HEK293 (cell line): ENCODE measurements around the gene MYH7B.

Experiments
- CTCF ChIA-PET: fragments of 350-600 bp; formaldehyde crosslinking; extraction: SDS; loops from one replicate; lab custom pipeline; 2021; ENCODE audit warnings: antibody characterized with exemption; lab: Yijun Ruan, JAX
- POLR2A ChIA-PET: fragments of 300-600 bp; formaldehyde crosslinking; extraction: SDS; loops from one replicate; lab custom pipeline; 2020; ENCODE audit warnings: antibody characterized with exemption, inconsistent platforms; lab: Yijun Ruan, JAX
- H3K27ac ChIP-seq: fragments of 200-500 bp; sonication (Bioruptor generic); 2 replicates; pipeline ENCODE4 v1.5.1; 2014; ENCODE audit warnings: low read depth, low read length, control low read depth, inconsistent platforms; ENCODE audit errors: extremely low read depth
- H3K36me3 ChIP-seq, 2 experiments: fragments of 200-500 bp in 1 of 2; sonication (Bioruptor generic) in 1 of 2; 1 replicate in 1 of 2; 2 replicates in 1 of 2; pipeline ENCODE4 v1.5.1; 2014 to 2017; ENCODE audit warnings: inconsistent platforms in 2 of 2, low read length in 2 of 2; ENCODE audit not compliant: control insufficient read depth in 2 of 2, insufficient read depth in 1 of 2
- H3K4me1 ChIP-seq: fragments of 200-500 bp; sonication (Bioruptor generic); 2 replicates; pipeline ENCODE4 v1.5.1; 2014; ENCODE audit warnings: mild to moderate bottlenecking, low read length, inconsistent platforms; ENCODE audit not compliant: control insufficient read depth, insufficient read depth
- H3K4me3 ChIP-seq: 2 replicates; pipeline ENCODE4 v1.5.1; 2011; ENCODE audit warnings: low read depth, mild to moderate bottlenecking, control low read depth, low read length, moderate library complexity
- H3K9me3 ChIP-seq: fragments of 200-500 bp; sonication (Bioruptor generic); 2 replicates; pipeline ENCODE4 v1.5.1; 2014; ENCODE audit warnings: low read depth, low read length, inconsistent platforms; ENCODE audit not compliant: control insufficient read depth, insufficient read depth
- BCL11A ChIP-seq: fragments of 450-650 bp; formaldehyde crosslinking; IDR thresholded peaks from 2 replicates; pipeline ENCODE4 v1.5.1; 2016; ENCODE audit warnings: low read depth, missing biosample characterization, missing genetic modification characterization
- GLIS2 ChIP-seq: fragments of 450-650 bp; formaldehyde crosslinking; IDR thresholded peaks from 2 replicates; pipeline ENCODE4 v1.5.1; 2016; ENCODE audit warnings: missing biosample characterization, missing genetic modification characterization
- MEIS1 ChIP-seq: sonication (generic); formaldehyde crosslinking; IDR thresholded peaks from 2 replicates; pipeline ENCODE4 v1.8.1; 2022; ENCODE audit warnings: missing genetic modification reagents, mild to moderate bottlenecking, borderline replicate concordance
- SCRT2 ChIP-seq: fragments of 450-650 bp; formaldehyde crosslinking; IDR thresholded peaks from 2 replicates; pipeline ENCODE4 v1.5.1; 2016; ENCODE audit warnings: missing biosample characterization, missing genetic modification characterization
- ZFHX2 ChIP-seq: fragments of 450-650 bp; formaldehyde crosslinking; conservative IDR thresholded peaks from 2 replicates; pipeline ENCODE4 v1.5.1; 2016; ENCODE audit warnings: missing biosample characterization, missing genetic modification characterization
- ZNF202 ChIP-seq: fragments of 450-650 bp; formaldehyde crosslinking; IDR thresholded peaks from 2 replicates; pipeline ENCODE4 v1.5.1; 2016; ENCODE audit warnings: missing biosample characterization, missing genetic modification characterization, borderline replicate concordance
- ZNF23 ChIP-seq: fragments of 450-650 bp; formaldehyde crosslinking; IDR thresholded peaks from 2 replicates; pipeline ENCODE4 v1.5.1; 2016; ENCODE audit warnings: missing biosample characterization, missing genetic modification characterization, borderline replicate concordance
- ZNF777 ChIP-seq: fragments of 450-650 bp; formaldehyde crosslinking; IDR thresholded peaks from 2 replicates; pipeline ENCODE4 v1.5.1; 2017; ENCODE audit warnings: missing biosample characterization, missing genetic modification characterization, borderline replicate concordance
- ZNF792 ChIP-seq: fragments of 450-650 bp; formaldehyde crosslinking; IDR thresholded peaks from 2 replicates; pipeline ENCODE4 v1.5.1; 2016; ENCODE audit warnings: missing biosample characterization, missing genetic modification characterization
- ZNF843 ChIP-seq: fragments of 450-650 bp; formaldehyde crosslinking; IDR thresholded peaks from 2 replicates; pipeline ENCODE4 v1.5.1; 2016; ENCODE audit warnings: missing biosample characterization, missing genetic modification characterization
- TF ChIP-seq, protein P1 (sequence below): fragments of 450-650 bp; formaldehyde crosslinking; IDR thresholded peaks from 2 replicates; pipeline ENCODE4 v1.5.1; 2017; ENCODE audit warnings: missing biosample characterization, mild to moderate bottlenecking, missing genetic modification characterization, moderate library complexity
- TF ChIP-seq, protein P2 (sequence below): fragments of 450-650 bp; formaldehyde crosslinking; IDR thresholded peaks from 2 replicates; pipeline ENCODE4 v1.5.1; 2017; ENCODE audit warnings: missing biosample characterization, missing genetic modification characterization
- TF ChIP-seq, protein P3 (sequence below): fragments of 450-650 bp; formaldehyde crosslinking; IDR thresholded peaks from 2 replicates; pipeline ENCODE4 v1.5.1; 2016; ENCODE audit warnings: missing biosample characterization, missing genetic modification characterization, borderline replicate concordance
- TF ChIP-seq, protein P4 (sequence below): fragments of 450-650 bp; formaldehyde crosslinking; IDR thresholded peaks from 2 replicates; pipeline ENCODE4 v1.5.1; 2016; ENCODE audit warnings: missing biosample characterization, missing genetic modification characterization
- TF ChIP-seq, protein P5 (sequence below): fragments of 450-650 bp; formaldehyde crosslinking; IDR thresholded peaks from 2 replicates; pipeline ENCODE4 v1.5.1; 2016; ENCODE audit warnings: missing biosample characterization, missing genetic modification characterization

MYH7B gene

DNA sequence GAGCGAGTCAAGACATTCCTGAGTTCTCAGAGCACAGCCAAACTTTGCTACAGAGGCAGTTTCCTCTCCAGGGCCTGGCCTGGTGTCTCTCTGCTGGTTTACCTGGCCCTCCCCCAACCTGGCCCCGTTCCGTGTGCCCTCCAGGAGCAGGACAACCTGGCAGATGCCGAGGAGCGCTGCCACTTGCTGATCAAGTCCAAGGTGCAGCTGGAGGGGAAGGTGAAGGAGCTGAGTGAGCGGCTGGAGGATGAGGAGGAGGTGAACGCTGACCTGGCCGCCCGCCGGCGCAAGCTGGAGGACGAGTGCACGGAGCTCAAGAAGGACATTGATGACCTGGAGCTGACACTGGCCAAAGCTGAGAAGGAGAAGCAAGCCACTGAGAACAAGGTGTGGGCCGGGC, 39.5 kb downstream of the MYH7B start (continued):
- TF ChIP-seq, protein P1, sequence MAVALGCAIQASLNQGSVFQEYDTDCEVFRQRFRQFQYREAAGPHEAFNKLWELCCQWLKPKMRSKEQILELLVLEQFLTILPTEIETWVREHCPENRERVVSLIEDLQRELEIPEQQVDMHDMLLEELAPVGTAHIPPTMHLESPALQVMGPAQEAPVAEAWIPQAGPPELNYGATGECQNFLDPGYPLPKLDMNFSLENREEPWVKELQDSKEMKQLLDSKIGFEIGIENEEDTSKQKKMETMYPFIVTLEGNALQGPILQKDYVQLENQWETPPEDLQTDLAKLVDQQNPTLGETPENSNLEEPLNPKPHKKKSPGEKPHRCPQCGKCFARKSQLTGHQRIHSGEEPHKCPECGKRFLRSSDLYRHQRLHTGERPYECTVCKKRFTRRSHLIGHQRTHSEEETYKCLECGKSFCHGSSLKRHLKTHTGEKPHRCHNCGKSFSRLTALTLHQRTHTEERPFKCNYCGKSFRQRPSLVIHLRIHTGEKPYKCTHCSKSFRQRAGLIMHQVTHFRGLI (tag by site-specific recombination) = no peak
- no peak for TF ChIP-seq ZNF777 (tag by site-specific recombination)
- TF ChIP-seq, protein P2, sequence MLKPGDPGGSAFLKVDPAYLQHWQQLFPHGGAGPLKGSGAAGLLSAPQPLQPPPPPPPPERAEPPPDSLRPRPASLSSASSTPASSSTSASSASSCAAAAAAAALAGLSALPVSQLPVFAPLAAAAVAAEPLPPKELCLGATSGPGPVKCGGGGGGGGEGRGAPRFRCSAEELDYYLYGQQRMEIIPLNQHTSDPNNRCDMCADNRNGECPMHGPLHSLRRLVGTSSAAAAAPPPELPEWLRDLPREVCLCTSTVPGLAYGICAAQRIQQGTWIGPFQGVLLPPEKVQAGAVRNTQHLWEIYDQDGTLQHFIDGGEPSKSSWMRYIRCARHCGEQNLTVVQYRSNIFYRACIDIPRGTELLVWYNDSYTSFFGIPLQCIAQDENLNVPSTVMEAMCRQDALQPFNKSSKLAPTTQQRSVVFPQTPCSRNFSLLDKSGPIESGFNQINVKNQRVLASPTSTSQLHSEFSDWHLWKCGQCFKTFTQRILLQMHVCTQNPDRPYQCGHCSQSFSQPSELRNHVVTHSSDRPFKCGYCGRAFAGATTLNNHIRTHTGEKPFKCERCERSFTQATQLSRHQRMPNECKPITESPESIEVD = no peak
- TF ChIP-seq ZNF202 (tag by site-specific recombination) = no peak
- TF ChIP-seq, protein P3, sequence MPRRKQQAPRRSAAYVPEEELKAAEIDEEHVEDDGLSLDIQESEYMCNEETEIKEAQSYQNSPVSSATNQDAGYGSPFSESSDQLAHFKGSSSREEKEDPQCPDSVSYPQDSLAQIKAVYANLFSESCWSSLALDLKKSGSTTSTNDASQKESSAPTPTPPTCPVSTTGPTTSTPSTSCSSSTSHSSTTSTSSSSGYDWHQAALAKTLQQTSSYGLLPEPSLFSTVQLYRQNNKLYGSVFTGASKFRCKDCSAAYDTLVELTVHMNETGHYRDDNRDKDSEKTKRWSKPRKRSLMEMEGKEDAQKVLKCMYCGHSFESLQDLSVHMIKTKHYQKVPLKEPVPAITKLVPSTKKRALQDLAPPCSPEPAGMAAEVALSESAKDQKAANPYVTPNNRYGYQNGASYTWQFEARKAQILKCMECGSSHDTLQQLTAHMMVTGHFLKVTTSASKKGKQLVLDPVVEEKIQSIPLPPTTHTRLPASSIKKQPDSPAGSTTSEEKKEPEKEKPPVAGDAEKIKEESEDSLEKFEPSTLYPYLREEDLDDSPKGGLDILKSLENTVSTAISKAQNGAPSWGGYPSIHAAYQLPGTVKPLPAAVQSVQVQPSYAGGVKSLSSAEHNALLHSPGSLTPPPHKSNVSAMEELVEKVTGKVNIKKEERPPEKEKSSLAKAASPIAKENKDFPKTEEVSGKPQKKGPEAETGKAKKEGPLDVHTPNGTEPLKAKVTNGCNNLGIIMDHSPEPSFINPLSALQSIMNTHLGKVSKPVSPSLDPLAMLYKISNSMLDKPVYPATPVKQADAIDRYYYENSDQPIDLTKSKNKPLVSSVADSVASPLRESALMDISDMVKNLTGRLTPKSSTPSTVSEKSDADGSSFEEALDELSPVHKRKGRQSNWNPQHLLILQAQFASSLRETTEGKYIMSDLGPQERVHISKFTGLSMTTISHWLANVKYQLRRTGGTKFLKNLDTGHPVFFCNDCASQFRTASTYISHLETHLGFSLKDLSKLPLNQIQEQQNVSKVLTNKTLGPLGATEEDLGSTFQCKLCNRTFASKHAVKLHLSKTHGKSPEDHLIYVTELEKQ (tag by site-specific recombination) = no peak
- no peak for TF ChIP-seq SCRT2 (tag by site-specific recombination)
- TF ChIP-seq ZNF23 (tag by site-specific recombination) = no peak
- no peak for TF ChIP-seq ZNF843
- TF ChIP-seq, protein P4, sequence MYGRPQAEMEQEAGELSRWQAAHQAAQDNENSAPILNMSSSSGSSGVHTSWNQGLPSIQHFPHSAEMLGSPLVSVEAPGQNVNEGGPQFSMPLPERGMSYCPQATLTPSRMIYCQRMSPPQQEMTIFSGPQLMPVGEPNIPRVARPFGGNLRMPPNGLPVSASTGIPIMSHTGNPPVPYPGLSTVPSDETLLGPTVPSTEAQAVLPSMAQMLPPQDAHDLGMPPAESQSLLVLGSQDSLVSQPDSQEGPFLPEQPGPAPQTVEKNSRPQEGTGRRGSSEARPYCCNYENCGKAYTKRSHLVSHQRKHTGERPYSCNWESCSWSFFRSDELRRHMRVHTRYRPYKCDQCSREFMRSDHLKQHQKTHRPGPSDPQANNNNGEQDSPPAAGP = no peak
- TF ChIP-seq BCL11A (tag by site-specific recombination) = no peak

DNA sequence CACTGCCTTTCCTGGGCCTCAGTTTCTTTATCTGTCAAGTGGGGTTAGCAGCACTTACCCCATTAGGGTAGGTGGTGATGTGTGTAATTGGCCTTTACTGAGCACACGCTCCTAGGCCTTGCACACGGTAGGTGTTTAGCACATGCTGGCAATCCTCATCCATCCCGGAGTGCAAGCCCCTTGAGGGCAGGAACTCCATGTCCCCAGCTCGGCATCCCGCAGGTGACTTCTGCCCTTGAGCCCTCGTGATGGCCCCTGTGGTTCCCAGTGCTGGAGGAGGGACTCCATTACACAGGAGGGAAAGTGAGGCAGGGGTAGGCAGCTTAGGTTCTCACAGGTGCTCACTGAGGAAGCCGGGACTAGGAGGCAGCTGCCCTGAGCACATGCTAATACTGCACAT, 40.0 kb downstream of the MYH7B start:
- Histone ChIP-seq H3K4me1 (no peaks in the 10 kb centered on the region), H3K9me3 (no peaks in the 10 kb centered on the region), H3K27ac (no peak overlapping the region), H3K4me3 (no peak overlapping the region), H3K36me3 (peaks cover 0 to 71% of the 10 kb centered on the region in 2 experiments; a peak in 1 of 3 replicates)
- ChIA-PET CTCF (no interaction called here), POLR2A (interaction anchor here (0.8 kb wide), 1 partner anchor 9 kb away, joined by 3 read pairs; no protein-coding TSS in a partner anchor)
- TF ChIP-seq ZFHX2 (tag by site-specific recombination) (no peak), ZNF792 (tag by site-specific recombination) (no peak), GLIS2 (tag by site-specific recombination) (no peak), ZNF23 (tag by site-specific recombination) (no peak), MEIS1 (CRISPR knock-in tag) (no peak)
- TF ChIP-seq, protein P5, sequence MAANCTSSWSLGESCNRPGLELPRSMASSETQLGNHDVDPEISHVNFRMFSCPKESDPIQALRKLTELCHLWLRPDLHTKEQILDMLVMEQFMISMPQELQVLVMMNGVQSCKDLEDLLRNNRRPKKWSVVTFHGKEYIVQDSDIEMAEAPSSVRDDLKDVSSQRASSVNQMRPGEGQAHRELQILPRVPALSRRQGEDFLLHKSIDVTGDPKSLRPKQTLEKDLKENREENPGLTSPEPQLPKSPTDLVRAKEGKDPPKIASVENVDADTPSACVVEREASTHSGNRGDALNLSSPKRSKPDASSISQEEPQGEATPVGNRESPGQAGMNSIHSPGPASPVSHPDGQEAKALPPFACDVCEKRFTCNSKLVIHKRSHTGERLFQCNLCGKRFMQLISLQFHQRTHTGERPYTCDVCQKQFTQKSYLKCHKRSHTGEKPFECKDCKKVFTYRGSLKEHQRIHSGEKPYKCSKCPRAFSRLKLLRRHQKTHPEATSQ (tag by site-specific recombination) = no peak
